HG03520 (cell line): ENCODE measurements around the gene LRP3.
"Not testable (repeated sequence)": the region's sequence is repeated elsewhere in the genome, so short reads cannot be mapped to it uniquely, and the experiment has no call there.

Experiments
- ATAC-seq: cut with Tn5 transposase; IDR thresholded peaks from one replicate; pipeline ENCODE4 v1.9.1; 2021; ENCODE audit warnings: mild to moderate bottlenecking, moderate library complexity; ENCODE audit not compliant: unreplicated experiment

Gene LRP3, protein sequence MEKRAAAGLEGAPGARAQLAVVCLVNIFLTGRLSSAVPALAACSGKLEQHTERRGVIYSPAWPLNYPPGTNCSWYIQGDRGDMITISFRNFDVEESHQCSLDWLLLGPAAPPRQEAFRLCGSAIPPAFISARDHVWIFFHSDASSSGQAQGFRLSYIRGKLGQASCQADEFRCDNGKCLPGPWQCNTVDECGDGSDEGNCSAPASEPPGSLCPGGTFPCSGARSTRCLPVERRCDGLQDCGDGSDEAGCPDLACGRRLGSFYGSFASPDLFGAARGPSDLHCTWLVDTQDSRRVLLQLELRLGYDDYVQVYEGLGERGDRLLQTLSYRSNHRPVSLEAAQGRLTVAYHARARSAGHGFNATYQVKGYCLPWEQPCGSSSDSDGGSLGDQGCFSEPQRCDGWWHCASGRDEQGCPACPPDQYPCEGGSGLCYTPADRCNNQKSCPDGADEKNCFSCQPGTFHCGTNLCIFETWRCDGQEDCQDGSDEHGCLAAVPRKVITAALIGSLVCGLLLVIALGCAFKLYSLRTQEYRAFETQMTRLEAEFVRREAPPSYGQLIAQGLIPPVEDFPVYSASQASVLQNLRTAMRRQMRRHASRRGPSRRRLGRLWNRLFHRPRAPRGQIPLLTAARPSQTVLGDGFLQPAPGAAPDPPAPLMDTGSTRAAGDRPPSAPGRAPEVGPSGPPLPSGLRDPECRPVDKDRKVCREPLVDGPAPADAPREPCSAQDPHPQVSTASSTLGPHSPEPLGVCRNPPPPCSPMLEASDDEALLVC

DNA sequence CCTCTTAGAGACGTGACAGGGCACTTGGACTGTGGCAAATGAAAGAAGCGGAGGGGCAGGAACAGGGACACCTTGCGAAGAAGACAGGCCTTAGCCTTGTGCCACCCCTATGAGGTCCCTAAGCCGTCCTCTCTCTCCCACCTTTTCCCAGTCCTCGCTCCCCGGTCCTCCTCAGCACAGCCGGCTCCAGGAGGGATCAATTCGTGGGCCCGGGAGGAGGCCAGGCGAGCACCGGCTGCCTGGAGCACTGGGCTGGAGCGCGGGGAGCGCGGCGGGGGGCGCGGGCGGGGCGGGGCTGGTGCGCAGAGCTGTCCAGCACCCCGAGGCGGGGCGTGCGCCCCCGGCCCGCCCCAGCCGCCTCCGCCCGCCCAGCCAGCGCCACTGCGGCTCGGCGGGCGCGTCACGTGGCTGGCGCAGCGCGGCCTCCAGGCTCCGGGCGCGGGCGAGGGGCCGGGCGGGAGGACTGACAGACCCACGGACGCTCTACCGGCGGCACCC lies at the start of gene LRP3:
TSS of gene LRP3 (plus strand) at position 466 of the 498 bp plus-strand sequence. CDS start 456 bp downstream, outside the sequence.
- ATAC-seq = no peak

DNA sequence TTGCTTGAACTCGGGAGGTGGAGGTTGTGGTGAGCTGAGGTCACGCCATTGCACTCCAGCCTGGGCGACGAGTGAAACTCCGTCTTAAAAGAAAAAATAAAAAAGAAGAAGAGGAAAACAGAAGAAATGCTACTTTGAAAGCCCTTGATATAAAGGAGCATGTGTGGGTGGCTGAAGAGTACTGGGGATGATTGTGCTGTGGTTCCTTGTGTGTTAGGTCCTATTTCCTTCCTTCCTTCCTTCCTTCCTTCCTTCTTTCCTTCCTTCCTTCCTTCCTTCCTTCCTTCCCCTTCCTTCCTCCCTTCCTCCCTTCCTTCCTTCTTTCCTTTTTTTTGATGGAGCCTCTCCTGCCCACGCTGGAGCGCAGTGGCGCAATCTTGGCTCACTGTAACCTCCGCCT lies 47.9 kb upstream of the LRP3 start:
- ATAC-seq = no peak

DNA sequence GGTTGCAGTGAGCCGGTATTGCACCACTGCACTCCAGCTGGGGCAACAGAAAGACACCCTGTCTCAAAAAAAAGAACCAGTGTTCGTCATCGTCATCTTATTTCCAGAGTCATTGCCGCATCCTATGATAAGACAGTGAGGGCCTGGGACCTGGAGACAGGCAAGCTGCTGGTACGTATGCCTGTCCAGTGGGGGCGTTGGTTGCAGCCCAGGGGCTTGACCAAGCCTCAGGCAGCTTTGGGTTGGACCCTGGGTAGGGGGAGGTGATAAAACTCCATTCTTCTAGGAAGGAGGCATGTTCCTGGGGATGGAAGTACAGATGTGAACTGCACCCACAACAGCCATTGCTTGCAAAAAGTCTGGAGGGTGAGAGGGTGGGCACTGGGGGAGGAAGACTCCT lies 46.6 kb upstream of the LRP3 start:
- no peak for ATAC-seq

DNA sequence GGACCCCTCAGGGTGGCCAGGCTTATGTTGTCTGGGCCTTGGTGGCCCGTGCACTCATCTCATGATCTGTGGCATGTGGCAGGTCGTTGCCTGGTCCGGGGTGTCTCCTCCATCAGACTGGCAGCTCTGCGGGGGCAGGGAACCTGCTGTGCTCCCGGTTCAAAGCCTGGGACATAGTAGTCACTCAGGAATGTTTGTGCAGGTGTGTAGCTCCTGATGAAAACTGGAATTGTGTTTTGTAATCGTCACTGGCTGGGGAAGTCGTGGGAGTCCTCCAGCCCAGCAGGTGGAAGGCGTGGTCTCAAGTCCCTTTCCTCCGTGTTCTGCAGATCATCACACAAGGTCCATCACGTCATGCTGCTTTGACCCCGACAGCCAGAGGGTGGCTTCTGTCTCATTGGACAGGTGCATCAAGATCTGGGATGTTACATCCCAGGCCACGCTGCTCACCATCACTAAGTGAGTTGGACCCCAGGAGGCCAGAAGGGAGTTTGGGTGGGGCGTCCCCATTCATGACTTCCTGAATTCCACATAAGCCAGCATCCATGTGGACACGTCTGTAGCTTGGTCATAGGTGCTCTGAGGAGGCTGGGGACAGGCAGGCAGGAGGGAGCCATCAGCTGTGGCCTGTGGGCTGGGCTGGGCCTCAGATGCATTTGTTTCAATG lies 43.1 kb upstream of the LRP3 start:
- ATAC-seq = no peak

DNA sequence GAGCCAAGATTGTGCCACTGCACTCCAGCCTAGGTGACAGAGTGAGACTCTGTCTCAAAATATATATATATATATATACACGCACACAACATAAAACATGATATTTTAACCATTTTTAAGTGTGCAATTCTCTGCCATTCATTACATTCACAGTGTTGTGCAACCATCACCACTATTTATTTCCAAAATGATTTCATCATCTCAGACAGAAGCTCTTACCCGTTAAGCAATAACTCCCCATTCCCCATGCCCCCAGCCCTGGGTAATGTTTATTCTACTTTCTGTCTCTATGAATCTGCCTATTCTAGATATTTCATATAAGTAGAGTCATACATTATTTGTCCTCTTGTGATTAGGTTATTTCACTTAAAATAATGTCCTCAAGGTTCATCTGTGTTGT lies 42.0 kb upstream of the LRP3 start:
- ATAC-seq = no peak

DNA sequence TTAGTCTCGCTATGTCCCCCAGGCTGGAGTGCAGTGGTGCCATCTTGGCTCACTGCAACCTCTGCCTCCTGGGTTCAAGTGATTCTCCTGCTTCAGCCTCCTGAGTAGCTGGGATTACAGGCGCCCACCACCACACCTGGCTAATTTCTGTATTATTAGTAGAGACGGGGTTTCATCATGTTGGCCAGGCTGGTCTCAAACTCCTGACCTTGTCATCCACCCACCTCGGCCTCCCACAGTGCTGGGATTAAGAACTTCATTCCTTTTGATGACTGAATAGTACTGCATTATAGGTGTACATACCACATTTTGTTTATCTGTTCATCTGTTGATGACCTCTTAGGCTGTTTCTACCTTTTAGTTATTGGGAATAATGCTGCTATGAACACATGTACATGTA lies 41.5 kb upstream of the LRP3 start:
- not testable (repeated sequence) for ATAC-seq

DNA sequence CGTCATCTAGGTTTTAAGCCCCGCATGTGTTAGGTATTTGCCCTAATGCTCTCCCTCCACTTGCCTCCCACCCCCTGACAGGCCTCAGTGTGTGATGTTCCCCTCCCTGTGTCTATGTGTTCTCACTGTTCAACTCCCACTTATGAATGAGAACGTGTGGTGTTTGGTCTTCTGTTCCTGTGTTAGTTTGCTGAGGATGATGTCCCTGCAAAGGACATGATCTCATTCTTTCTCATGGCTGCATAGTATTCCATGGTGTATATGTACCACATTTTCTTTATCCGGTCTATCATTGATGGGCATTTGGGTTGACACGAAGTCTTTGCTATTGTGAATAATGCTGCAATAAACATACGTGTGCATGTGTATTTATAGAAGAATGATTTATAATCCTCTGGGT lies 39.8 kb upstream of the LRP3 start:
- not testable (repeated sequence) for ATAC-seq

DNA sequence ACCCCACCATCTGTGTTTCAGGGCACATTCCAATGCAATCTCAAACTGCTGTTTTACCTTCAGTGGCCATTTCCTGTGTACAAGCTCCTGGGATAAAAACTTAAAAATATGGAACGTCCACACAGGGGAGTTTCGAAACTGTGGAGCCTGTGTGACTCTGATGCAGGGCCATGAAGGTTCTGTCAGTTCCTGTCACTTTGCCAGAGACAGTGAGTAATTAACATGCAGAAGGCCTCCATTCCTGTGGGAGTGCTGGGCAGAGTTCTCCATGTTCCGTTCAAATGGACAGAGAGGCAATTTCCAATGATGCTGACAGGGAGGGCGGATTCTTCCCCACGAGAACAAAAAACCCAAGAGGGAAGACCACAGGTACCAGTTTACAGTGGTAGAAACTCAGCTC lies 37.8 kb upstream of the LRP3 start:
- ATAC-seq = no peak

DNA sequence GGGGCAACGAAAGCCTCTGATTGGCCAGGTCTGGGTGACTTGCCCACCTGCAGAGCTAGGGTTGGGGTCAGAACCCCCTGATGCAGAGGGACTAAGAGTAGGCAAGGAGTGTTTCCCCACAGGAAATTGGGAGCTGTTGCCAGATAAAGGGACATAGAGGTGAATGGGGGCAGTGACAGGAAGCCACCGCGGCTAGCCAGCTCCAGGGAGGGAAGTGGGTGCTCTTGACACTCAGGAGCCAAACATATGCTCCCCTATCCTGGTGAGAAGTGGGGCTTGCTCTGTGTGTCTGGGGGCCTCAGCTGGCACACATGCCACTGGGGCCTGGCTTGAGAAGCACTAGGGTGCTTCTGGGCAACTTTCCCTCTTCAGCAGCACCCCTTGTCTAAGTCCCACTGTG lies 36.2 kb upstream of the LRP3 start:
- ATAC-seq = no peak

DNA sequence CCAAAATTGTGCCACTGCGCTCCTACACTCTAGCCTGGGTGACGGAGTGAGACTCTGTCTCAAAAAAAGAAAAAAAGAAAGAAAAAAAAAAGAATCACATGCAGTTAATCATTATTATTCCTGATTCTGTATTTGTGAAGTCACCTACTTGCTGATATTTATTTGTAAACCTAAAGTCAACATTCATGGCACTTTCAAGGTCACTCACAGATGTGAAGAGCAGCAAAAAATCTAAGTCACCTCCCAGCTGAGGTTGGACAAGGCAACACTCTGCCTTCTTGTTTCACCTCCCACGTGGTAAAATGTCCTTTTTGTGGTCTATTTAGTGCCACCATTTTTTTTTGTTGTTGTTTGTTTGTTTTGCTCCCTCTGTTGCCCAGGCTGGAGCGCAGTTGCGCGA lies 35.8 kb upstream of the LRP3 start:
- ATAC-seq = no peak

DNA sequence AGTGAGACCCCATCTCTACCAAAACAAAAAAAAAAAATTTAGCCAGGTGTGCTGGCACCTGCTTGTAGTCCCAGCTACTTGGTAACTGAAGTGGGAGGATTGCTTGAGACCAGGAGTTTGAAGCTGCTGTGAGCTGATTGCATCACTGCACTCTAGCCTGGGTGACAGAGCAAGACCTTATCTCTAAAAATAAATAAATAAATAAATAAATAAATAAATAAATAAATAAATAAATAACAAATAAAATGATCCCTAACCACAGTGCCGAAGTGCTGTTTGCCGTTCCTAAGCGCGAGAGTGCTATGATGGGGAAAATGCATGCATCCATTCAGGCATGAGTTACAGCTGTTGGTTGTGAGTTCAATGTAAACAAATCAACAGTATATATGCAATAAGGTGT lies 35.0 kb upstream of the LRP3 start:
- ATAC-seq = no peak

DNA sequence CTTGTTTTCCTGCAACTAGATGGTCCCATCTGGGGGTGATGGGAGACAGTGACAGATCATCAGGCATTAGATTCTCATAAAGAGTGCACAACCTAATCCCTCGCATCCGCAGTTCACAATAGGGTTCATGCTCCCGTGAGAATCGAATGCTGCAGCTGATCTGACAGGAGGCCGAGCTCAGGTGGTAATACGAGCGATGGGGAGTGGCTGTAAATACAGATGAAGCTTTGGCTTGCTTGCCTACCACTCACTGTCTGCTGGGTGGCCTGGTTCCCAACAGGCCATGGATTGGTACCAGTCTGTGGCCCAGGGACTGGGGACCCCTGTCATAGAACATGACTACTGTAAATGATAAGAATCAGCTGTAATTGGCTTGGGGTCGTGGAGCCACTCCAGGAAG lies 34.2 kb upstream of the LRP3 start:
- ATAC-seq = no peak

DNA sequence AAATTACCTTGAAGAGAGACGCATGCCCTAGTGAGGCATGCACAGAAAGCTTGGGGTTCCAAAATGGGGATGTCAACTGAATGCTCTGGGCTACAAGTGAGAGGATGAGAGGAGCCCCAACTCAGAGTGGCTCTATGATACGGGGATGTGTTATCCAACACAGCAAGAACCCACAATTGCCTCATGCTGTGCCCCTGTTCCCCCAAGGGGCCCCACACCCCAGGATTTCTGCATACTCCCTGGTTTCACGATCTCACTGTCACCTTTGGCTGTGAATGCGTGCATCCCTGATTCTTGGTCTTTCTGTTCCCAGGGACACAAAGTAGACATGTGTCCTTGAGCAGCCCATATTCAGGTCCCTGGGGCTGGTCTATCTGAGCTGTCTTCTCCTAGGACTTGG lies 32.9 kb upstream of the LRP3 start:
- ATAC-seq = no peak

DNA sequence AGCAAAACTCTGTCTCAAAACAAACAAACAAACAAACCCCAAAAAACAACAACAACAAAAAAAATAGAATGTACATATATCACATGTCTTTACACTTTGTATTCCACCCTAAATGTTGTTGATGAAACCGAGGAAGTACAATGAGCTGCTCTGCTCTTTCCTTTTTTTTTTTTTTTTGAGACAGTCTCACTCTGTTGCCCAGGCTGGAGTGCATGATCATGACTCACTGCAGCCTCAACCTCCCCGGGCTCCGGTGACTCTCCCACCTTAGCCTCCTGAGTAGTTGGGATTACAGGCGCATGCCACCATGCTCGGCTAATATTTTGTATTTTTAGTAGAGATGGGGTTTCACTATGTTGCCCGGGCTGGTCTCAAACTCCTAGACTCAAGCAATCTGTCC lies 30.6 kb upstream of the LRP3 start:
- no peak for ATAC-seq

DNA sequence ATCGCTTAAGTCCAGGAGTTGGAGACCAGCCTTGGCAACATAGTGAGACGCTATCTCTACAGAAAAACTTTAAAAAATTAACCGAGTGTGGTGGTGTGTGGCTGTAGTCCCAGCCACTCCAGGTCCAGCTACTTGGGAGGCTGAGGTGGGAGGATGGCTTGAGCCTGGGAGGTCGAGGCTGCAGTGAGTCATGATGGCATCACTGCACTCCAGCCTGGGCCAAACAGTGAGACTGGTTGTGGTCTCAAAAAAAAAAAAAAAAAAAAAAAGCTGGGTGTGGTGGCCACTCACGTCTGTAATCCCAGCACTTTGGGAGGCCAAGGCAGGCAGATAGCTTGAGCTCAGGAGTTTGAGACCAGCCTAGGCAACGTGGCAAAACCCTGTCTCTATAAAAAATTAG lies 28.1 kb upstream of the LRP3 start:
- not testable (repeated sequence) for ATAC-seq

DNA sequence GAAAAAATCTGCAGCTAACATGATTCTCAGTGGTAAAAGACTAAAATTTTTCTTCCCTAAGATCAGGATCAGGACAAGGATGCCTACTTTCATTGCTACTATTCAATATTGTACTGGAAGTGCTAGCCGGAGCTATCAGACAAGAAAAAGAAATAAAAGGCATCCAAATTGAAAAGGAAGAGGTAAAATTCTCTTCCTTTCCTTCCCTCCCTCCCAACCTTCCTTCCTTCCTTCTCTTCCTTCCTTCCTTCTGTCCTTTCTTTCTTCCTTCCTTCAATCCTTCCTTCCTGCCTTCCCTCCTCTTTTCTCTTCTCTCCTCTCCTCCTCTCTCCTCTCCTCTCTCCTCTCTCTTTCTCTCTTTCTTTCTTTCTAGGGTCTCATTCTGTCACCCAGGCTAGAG lies 26.7 kb upstream of the LRP3 start:
- no peak for ATAC-seq

DNA sequence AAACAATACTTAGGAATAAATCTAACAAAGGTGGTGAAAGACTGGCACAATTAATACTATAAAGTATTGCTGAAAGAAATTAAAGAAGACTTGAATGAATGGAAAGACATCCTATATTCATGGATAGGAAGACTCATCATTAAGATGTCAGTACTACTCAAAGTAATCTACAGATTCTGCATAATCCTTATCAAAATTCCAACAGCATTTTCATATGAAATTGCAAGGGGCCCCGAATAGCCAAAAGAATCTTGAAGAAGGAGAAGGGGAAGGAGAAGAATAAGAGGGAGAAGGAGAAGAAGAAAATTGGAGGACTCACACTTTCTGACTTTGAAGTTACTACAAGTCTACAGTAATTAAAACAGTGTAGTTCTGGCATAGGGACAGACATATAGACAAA lies 25.6 kb upstream of the LRP3 start:
- no peak for ATAC-seq

DNA sequence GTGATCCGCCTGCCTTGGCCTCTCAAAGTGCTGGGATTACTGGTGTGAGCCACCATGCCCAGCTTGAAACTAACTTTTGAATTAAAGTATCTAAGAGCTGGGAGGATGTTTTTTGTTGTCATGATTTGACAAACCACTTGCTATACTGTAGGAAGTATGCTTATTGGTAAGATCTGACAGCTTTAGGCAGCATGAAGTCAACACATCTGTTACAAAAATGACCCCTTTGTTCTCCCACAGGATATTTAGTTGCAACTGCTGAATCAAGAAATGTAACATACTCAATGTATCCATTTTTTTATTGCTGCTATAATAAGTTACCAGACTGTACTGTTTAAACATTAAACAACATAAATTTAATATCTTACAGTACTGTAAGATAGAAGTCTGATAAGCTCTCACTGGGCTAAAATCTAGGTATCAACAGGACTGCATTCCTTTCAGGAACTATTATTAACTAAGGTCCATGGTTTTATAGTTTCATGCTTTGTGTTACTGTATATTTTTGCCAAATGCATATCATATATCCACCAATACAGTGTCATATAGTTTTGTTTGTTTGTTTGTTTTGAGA lies 22.8 kb upstream of the LRP3 start:
- ATAC-seq = no peak

DNA sequence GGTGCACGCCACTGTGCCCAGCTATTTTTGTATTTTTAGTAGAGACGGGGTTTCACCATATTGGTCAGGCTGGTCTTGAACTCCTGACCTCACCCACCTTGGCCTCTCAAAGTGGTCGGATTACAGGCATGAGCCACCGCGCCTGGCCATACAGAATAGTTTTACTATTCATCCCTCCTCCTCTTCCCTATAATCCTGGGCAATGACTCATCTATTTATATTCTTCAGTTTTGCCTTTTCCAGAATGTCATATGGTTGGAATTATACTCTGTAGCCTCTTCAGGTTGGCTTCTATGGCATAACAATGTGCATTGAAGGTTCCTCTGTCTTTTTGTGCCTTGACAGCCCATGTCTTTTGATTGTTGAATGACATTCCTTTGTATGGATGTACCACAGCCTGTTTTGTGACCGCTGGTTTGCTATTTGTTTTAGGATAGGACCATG lies 22.2 kb upstream of the LRP3 start:
- no peak for ATAC-seq

DNA sequence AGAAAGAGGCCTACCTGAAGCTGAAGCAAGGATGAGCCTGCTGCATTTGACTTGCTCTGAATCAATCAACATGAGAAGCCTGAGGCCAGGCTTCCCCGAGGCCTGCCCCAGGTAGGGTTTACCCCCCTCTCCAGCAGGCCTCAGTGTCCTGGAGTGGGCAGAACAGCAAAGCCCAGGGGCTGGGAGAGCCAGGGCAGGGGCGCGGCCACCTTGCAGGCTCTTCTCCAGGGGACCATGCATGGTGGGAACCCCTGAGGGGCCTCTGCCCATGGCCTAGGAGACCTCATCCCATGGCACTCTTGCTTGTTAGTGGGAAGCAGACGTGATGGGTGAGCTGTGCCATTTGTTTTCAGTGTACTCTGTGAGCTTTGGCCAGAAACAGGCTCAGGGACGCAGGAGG lies 19.9 kb upstream of the LRP3 start:
- ATAC-seq = no peak

DNA sequence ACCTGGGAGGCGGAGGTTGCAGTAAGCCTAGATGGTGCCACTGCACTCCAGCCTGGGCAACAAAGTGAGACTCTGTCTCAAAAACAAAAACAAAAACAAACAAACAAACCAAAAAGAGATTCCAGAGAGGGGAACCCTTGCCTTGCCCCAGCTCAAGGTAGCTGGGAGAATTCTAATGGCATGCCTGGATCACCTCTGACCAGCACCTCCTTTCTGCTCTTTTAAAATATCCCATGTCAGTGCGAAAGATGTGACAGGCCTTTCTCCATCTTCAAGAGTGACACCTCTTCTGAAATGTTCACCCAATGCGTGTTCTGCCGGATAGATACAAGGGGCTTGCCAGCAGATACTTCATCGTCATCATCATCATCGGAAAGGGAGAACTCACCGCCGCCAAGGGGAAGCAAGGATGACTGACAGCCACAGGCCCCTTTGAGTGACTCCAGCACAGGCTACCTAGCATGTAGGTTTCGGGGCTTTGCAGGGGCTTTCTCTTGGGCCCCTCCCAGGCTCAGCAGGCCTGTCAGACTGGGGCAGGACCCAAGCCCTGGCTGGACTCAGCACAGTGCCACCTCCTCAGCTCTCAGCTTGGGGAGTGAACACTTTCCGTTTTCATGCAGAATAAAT lies 18.9 kb upstream of the LRP3 start:
- ATAC-seq = no peak
